ENCODE data around the gene NEK4.
A peak's percentile ranks its signal among the peaks of the same experiment; 100 is the strongest.
"Not testable (repeated sequence)": the region's sequence is repeated elsewhere in the genome, so short reads cannot be mapped to it uniquely, and the experiment has no call there.

Gene NEK4

DNA sequence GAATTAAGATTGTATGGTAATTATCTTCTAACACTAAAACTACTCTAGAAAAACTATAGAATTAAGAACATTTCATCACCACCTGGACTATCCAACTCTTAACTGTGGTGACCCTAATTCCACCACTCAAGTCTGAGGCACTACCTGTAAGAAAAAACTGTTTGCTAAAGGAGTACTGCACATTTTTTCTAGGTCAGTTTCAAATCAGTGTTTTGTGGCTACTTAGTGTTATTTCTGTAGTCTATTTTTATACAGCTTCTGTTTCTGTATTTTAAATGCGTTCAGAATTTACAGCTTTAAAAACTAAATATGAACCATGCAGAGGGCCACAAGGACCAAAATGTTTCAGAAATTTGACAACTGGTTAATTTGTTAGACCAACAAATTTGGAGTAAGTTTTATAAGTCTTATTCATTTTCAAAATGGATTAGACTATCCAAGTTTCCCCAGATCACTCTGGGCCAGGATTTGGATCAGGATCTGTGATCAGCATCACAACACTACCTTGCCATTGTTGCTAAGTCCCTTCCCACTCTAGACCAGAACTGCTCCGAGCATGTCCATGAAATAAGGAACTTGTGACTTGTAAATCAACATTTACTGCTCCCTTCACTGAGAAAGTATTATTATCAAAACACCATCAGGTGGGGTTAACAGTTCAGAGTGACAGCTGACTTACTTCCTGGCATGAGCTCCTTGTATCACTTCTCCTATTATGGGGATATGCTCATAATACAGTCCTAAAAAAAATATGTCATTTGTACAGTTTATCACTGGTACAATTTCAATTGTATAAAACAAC lies 73.7 kb downstream of the NEK4 start:
- no peak for DNase-seq (ENCODE audit: low read depth in 3 of 3)

DNA sequence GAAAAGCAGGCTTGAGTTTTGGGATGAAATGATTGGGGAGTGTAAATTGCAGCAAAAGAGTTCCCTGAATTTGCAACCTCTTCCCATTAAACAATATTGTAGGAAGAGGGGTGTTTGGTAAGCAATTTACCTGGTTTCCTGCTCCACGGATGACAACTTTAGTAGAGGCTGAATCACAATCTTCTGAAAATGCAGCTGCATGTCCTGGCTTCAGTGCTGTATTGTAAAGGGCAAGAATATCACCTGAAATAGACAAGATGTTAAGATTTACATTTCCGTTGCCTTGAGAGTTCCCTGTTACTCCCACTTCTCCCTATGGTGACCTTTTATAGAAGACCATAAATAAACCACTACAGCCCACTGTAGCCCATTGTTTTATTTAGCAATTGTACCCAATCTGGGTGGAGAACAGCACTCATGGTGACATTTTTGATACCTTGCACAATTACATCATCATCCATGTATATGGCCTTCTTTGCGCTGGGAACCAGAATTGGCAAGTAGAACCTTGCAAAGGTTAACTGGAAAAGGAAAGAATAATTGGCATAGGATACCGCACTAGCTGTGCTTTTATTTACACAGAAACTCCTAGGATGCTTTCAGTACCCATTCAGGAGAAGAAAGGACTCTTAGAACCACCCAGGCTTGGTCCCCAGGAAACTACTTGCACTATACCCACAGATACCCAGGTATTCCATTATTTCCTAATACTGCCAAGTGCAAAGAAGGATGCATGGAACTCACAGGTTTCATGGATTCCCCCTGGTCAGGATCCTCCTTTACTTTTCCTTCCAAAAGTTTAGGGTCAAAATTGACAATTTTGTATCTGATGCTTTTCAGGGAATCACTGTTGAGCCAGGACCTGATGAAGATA lies 74.7 kb downstream of the NEK4 start:
- DNase-seq (ENCODE audit: low read depth in 3 of 3): no peak

DNA sequence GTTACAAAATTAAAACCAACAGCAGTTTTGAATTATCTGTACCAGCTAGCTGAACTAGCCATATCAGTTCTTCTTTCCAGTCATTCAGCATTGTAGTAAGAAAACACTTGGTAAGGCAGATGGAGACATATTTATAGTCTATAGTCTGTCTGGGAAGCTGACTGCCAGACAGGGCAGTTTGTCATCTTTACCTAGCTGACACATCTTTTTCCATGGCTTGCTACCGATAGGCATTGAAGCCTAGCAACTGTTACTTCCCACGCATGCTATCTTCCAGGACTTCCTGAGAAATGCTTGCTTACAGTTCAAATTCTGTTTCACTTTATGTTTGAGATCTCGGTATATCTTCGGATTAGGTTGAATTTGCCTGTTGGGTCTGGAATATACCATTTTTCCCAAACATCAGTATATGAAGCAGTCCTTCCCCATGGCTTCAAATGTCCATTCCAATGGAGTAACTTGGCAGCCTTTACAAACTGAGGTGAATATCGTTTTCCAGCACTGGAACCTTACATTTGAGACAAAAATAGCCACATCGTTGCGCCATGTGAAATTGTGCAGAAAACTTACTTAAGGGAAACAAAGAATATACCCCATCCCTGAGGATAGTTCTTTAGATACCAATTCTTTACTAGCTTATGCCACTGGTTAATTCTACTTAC lies 76.1 kb downstream of the NEK4 start:
- DNase-seq (ENCODE audit: low read depth in 3 of 3): no peak

DNA sequence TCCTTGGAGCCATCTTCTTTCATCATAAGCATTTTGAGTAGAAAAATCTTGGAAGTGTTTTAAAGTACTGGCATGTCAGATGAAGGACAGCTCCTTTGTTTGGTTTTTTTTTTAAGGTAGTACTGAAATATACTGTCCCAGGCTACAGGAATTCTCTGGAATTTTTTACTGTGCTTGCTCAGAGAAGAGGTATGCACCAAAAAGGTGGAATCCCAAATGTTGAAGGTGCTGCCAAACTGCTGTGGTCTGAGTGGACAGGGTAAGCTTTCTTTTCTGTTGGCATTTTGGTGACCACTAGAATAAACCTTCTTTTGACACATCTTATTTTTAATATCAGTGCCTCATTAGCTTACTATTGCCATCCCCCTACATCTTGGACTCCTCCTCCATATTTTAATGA lies 77.7 kb downstream of the NEK4 start:
- DNase-seq (ENCODE audit: low read depth in 3 of 3): no peak

DNA sequence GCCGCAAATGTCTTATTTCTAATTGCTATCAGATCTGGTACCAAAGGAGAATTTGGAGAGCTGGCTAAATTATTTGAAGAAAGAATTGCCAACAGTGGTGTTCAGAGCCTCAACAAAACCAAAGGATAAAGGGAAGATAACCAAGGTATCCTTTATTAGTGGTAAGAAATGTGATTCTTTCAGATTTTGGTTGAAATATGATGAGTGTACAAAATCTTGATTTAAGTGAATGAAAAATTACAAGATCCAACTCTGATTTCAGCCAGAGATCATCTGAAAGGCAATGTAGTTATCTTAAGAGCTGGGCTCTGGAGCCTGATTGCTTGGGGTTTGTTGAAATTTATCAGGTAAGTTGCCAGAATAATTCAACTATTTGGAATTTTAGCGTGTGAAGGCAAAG lies 80.2 kb downstream of the NEK4 start:
- no peak for DNase-seq (ENCODE audit: low read depth in 3 of 3)

DNA sequence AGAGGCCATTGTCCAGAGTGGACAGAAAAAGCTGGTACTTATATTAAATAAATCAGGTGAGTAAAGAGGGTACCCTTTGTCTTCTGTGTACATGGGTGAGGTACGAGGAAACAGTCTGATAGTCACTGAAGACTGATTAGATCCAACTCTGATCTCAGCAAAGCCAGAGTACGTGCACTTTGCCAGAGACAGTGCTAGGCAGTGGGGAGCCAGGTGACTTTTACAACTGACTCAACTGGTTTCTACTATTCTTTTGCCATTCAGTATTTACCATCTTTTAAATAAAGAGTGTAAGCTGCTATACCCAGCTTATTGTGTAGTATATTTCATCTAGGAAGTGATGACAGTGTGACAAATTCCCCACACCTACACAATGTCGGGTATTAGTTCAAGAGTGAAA lies 81.6 kb downstream of the NEK4 start:
- no peak for DNase-seq (ENCODE audit: low read depth in 3 of 3)

DNA sequence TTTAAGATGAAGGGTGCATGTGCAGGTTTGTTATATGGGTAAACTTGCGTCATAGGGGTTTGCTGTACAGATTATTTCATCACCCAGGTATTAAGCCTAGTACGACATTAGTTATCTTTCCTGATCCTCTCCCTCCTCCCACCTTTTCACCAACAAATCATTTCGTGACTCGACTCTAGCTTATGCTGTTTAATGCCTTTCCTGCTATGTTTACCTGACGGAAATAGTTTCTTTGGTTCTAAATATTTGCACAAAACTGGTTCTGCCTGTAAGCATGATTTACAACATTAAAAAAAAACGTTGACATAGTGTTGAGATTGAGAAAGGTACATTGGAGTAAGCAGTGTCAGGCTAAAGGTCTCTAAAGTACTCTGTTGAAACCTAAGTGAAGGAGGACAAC lies 82.5 kb downstream of the NEK4 start:
- no peak for DNase-seq (ENCODE audit: low read depth in 3 of 3)

DNA sequence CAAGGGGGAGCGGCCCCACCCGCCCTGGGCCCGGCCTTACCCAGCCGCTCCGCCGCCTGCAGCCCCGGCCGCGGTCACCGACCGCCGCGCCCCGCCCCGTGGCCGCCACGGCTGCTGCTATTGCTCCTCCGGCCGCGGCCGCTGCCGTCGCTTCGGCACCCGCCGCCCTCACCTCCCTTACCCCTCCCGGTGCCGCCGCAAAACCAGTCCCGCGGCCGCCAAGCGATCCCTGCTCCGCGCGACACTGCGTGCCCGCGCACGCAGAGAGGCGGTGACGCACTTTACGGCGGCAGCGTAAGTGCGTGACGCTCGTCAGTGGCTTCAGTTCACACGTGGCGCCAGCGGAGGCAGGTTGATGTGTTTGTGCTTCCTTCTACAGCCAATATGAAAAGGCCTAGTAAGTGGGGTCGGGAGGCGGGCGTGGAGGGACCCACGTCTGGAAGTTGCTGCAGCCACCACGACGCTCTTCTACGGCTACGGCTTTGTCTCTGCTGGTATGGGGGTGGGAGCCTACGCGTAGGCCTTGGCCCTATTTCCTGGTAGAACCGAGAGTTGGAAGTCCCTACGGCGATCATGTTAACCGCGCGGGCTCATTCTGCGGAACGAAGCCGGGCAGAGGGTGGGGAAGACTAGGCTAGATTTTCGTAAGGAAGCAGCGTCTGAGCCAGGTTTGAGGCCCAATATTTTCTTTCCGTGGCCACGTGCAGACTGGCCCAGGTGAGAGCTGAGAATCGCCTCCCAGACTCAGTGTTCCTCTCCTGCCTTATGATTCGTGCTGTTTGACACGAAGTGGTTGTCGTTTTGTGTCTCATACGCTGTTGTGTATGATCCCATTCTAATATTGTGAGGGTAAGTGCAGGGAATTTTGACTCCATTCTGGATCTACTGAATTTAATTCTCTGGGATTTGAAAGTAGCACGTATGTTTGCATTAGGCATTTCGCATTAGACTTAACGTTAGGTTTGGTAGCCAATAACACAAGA lies 84.7 kb downstream of the NEK4 start, which contains the start of the genes GNL3 and PBRM1:
Gene GNL3, plus strand, starts transcription at position 324 of the 983 bp plus-strand sequence. Its CDS starts 61 bp downstream, at position 385.
Gene PBRM1, minus strand, starts transcription at position 205 of the 983 bp plus-strand sequence.
- DNase-seq (ENCODE audit: low read depth in 3 of 3): peak; percentile 83 to 91 (median 88)

DNA sequence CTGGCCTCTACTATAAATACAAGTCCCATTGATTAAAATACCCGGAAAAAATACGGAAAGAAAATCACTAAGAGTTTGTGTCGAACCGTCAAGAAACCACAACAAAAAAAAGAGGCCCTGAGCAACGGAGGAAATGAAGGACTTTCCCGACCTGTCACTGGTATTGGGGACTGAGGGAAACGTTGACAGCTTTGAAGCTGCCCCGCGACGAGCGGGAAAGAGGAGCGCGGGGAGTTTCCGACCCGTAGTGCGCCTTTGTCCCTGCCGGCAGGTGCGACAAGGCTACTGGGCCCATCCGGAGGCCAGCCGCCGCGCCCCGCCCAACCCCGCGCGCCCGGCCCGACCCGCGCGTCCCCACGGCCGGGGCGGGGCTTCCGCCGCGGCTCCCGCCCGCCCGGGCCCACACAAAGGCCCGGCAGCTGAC lies 85.4 kb downstream of the NEK4 start:
- peak; percentile 72 to 80 (median 80) for DNase-seq (ENCODE audit: low read depth in 3 of 3)

DNA sequence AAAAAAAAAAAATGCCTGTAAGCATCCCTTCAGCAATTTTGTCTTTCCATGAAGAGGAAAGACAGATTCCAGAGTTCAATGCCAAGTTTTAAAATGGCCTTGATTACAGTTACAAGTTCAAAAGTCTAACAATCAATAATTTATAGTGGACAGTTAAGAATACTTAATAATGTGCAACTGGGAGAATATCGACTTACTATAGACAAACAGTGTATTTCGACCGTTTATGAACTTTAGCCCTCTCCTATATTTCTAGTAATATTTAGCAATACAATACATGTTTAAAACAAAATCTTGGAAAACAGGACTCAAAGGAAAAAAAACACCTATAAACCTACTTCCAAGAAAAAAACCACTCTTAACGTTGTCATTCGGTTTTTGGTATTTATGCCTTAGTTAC lies 86.6 kb downstream of the NEK4 start:
- no peak for DNase-seq (ENCODE audit: low read depth in 3 of 3)

DNA sequence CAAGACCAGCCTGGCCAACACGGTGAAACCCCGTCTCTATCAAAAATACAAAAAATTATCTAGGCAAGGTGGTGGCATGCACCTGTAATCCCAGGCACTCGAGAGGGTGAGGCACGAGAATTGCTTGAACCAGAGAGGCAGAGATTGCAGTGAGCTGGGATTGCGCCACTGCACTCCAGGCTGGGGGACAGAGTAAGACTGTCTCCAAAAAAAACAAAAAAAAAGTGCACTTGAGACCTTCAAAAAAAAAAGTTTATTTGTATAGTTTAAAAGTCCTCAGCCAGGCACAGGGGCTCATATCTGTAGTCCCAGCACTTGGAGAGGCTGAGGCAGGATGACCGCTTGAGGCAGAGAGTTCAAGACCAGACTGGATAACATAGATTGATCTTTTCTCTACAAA lies 87.1 kb downstream of the NEK4 start:
- no peak for DNase-seq (ENCODE audit: low read depth in 3 of 3)

DNA sequence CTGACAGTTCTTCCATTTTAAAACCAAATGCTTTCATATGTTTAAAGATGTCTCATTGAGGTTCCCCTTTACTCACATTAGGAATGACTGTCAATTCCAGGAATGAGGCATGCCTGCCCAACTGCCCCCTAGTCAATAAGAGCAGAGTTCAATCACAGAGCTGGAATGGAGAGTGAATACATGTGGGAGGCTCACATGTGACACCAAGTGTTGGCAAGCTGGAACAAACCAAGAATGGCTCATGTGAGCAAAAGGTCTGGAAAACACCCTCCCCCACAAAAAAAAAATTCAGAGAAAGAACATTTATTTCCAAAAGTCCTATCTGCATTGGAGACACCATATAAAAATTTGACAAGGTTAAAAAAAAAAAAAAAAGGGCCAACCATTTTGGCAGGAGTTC lies 88.7 kb downstream of the NEK4 start:
- peak in 1 of 3 donors; percentile 30 for DNase-seq (ENCODE audit: low read depth in 3 of 3)

DNA sequence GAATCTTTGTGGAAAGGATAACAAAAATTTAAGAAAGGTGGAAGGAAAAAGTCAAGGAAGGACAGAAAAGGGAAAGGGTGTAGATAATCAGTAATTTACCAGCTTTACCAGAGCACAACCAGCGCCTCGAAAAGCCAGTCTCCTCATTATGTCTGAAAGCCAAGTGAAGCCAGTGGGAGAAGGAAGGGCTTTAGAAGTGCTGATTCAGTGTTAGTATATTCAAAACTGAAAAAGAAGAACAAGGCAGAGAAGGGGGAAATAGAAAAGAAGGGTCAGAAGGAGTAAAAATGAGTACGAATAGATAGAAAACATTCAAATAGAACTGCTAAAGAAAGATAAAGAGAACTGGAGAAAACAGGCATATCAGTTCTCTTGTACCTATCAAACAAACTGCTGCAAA lies 89.1 kb downstream of the NEK4 start:
- no peak for DNase-seq (ENCODE audit: low read depth in 3 of 3)

DNA sequence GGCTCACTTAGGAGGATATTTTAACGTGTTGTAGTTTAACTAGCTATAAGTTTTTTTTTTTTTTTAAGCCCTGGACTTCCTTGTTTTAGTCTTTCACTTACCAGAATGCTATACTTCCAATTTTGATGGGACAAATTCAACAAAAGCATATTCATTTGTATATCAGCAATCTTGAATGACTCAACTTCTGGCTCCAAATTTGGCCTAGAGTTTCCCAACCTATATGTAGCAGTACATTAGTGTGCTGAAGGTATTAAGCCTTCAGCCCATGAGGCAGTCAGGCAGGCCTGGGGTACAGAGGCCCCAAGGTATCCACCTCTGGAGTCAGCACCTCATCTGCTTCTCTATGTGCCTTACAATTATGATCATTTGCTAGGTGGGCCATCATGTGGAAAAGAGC lies 90.9 kb downstream of the NEK4 start:
- no peak for DNase-seq (ENCODE audit: low read depth in 3 of 3)

DNA sequence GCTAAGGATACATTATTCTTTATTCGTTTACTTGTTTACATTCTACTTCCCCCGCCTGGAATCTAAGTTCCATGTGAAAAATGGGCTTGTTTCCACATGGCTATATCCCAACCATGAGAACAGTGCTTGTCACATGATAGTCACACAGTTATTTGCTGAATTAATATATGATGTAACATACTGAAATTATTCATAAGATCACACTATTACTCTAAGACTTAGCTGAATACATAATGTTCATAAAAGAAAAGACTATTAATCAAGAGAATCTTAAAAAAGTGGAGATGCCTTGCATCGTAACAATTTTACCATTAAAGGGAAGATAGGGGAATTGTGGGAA lies 91.6 kb downstream of the NEK4 start:
- DNase-seq (ENCODE audit: low read depth in 3 of 3): no peak

DNA sequence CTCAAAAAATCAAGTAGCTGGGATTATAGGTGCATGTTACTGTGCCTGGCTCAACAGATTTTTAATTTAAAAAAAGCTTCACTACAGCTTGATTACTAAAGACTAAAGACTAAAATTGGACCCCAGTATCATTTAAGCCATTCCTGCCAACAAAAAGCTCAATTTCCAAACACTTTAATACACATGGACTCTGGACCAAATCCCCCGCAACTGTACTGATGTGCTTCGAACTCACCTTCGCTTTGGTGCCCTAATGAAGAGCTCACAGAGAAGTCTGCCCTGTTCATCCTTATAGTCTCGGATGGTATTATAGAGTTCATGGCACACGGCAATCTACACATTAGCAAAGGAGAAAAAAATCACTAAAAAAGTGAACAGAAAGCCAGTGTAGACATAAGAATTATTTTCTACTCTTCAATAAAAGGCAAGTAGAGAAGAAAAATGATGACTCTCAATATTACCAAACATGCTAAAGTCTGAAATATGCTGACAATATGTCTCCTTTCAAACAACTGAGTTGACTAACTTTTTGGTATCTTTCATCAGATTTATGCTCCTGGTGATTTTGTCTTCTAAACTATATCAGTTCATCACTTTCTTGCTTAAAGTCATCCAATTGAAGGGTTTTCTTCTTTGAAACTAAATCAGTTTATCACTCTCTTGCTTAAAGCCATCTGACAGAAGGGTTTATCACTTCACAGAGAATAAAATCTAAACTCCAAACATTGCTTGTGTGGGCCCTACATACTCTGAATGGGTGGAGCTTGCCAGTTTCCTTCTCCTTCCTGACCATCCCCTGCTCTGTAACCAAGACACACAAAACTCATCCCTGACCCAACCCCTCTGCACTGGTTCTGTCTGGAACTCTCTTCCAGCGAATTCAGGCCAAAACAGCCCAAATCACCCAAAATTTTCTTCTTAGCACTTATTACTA lies 92.2 kb downstream of the NEK4 start:
- no peak for DNase-seq (ENCODE audit: low read depth in 3 of 3)

DNA sequence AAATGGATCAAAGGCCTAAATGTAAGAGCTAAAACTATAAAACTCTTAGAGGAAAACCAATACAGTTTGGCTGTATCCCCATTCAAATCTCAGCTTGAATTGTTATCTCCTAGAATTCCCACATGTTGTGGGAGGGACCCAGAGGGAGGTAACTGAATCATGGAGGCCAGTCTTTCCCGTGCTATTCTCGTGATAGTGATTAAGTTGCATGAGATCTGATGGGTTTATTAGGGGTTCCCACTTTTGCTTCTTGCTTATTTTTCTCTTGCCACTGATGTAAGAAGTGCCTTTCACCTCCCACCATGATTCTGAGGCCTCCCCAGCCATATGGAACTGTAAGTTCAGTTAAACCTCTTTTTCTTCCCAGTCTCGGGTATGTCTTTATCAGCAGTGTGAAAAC lies 94.5 kb downstream of the NEK4 start:
- DNase-seq (ENCODE audit: low read depth in 3 of 3): not testable (repeated sequence)

DNA sequence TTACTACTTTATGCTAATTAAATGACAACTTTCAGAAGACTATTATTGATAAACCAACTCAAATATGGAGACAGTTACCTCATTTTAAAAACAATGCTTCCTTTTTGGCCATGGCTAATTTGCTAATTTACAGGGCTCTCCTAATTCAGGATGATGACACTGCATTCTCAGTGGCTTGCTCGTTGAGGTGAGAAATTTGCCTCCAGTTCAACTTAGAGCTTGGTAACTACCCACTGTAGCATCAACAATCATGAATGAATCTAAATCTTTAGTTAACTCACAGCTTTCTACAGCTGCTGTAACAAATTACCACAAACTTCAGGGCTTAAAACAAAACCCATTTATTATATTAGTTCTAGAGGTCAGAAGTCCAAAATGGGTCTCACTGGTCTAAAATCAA lies 99.1 kb downstream of the NEK4 start:
- DNase-seq (ENCODE audit: low read depth in 3 of 3): no peak

DNA sequence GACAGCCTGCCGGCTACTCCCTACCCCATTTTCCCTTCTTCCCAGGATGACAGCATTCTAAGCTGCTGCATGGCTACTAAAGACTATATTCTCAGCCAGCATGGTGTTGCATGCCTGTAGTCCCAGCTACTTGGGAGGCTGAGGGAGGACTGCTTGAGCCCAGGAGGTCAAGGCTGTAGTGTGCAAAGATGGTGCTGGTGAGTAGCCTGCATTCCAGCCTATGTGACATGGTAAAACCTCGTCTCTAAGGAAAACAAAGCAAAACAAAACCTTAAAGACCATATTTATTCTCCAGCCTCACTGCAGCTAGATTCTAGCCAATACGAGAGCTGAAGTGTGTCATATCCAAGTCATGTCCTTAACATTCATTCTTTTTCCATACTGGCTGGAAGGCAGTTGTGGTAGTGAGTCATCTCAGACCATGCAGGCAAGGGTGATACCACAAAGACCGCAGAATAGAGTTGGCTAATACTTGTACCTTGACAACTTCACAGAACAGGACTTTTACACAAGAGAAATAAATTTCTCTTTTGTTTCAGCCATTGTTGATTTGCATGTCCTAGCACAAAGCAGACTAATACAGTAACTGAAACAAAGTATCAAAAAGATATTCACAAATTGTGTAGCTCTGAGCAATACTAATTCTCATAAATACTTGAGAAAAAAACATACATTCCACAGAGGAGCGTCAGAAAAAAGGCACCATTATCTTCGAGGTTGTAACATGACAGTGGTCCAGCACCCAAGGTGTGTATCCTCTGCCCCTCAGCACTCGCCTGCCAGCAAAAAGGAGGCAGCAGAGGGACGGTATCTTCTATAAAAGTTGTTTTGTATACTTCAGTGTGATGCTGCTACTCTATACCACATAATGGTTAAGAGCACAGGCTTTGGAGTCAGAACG lies 99.9 kb downstream of the NEK4 start:
- DNase-seq (ENCODE audit: low read depth in 3 of 3): peak; percentile 20 to 47 (median 20)

All from stimulated activated CD4-positive, alpha-beta T cell treated with anti-CD3 and anti-CD28 coated beads, TNF-alpha, amount 100 ng/mL, for 48 hours (primary cell).